Fibroblast of lung (primary cell): Measurements from ENCODE around the gene OR2D3. TPM values are rescaled to one million over a fixed set of nuclear protein-coding genes. Genes with fewer than 3 reads are reported as not detected.
"Not testable (repeated sequence)": the region's sequence is repeated elsewhere in the genome, so short reads cannot be mapped to it uniquely, and the experiment has no call there.

Source experiments
- DNase-seq, 2 donors: peaks; one replicate each; pipeline versions ENCODE4 v3.0.0 to v3.0.0-alpha.2; 2010; ENCODE audit warnings: low read depth in 2 of 2
- H2AFZ ChIP-seq: 2 replicates; pipeline ENCODE4 v1.5.1; 2012; ENCODE audit warnings: low read length, control low read depth, inconsistent platforms
- H3K27ac ChIP-seq: 2 replicates; pipeline ENCODE4 v1.5.1; 2011; ENCODE audit warnings: low read length, control low read depth; ENCODE audit not compliant: insufficient read depth
- H3K27me3 ChIP-seq: 2 replicates; pipeline ENCODE4 v1.5.1; 2011; ENCODE audit warnings: mild to moderate bottlenecking, low read length; ENCODE audit not compliant: control insufficient read depth, insufficient read depth
- H3K36me3 ChIP-seq: 2 replicates; pipeline ENCODE4 v1.5.1; 2011; ENCODE audit warnings: low read length; ENCODE audit not compliant: control insufficient read depth, insufficient read depth
- H3K4me1 ChIP-seq: 2 replicates; pipeline ENCODE4 v1.5.1; 2011; ENCODE audit warnings: low read length; ENCODE audit not compliant: control insufficient read depth, insufficient read depth; ENCODE audit errors: extremely low read depth
- H3K4me2 ChIP-seq: 2 replicates; pipeline ENCODE4 v1.5.1; 2011; ENCODE audit warnings: low read length, control low read depth; ENCODE audit not compliant: insufficient read depth; ENCODE audit errors: extremely low read depth
- H3K4me3 ChIP-seq, 4 experiments: fragments of 200-600 bp in 1 of 4; sonication (generic) in 1 of 4; replicated peaks in 1 of 4; 2 replicates each; pipeline ENCODE4 v1.5.1; 2011 to 2016; ENCODE audit warnings: low read length in 4 of 4, low read depth in 3 of 4, mild to moderate bottlenecking in 3 of 4, control low read depth in 2 of 4, inconsistent platforms in 1 of 4, mixed read lengths in 1 of 4; ENCODE audit not compliant: insufficient read depth in 1 of 4; ENCODE audit errors: control extremely low read depth in 1 of 4
- H3K79me2 ChIP-seq: 2 replicates; pipeline ENCODE4 v1.5.1; 2012; ENCODE audit warnings: mild to moderate bottlenecking, low read length, inconsistent platforms; ENCODE audit not compliant: control insufficient read depth, insufficient read depth
- H3K9ac ChIP-seq: 2 replicates; pipeline ENCODE4 v1.5.1; 2011; ENCODE audit warnings: mild to moderate bottlenecking, low read length, control low read depth; ENCODE audit not compliant: insufficient read depth
- H3K9me3 ChIP-seq: 2 replicates; pipeline ENCODE4 v1.5.1; 2012; ENCODE audit warnings: low read depth, low read length; ENCODE audit not compliant: control insufficient read depth, insufficient read depth
- H4K20me1 ChIP-seq: 2 replicates; pipeline ENCODE4 v1.5.1; 2011; ENCODE audit warnings: low read length; ENCODE audit not compliant: control insufficient read depth, insufficient read depth; ENCODE audit errors: extremely low read depth
- EZH2 ChIP-seq: IDR thresholded peaks from 2 replicates; pipeline ENCODE4 v1.5.1; 2012; ENCODE audit warnings: low read length, control low read depth, mild to moderate bottlenecking; ENCODE audit errors: missing control alignments
- polyA plus RNA-seq, 2 donors: library from polyadenylated mRNA; depleted of rRNA in 1 of 2; stranded (reverse) in 1 of 2; unstranded in 1 of 2; fragments of >200 nt; gene quantifications; 2 replicates each; pipeline ENCODE4 v1.2.1, GENCODE V29; 2011 to 2012; ENCODE audit warnings: missing spikeins in 1 of 2
- total RNA-seq: library from RNA; depleted of rRNA; stranded (reverse); fragments of >200 nt; gene quantifications from 2 replicates; pipeline ENCODE4 v1.2.1, GENCODE V29; 2014
- TF ChIP-seq, protein P1 (sequence below), 2 donors: IDR thresholded peaks in 1 of 2; conservative IDR thresholded peaks in 1 of 2; 1 replicate in 1 of 2; 2 replicates in 1 of 2; pipeline ENCODE4 v1.5.1; 2011 to 2012; ENCODE audit warnings: low read length in 2 of 2, control low read depth in 1 of 2, inconsistent platforms in 1 of 2, low read depth in 1 of 2, mild to moderate bottlenecking in 1 of 2

The OR2D3 gene
- total and polyA plus RNA-seq, 2 donors (not counting 1 experiment from before 2014, with no cell fraction given), result not detected

DNA sequence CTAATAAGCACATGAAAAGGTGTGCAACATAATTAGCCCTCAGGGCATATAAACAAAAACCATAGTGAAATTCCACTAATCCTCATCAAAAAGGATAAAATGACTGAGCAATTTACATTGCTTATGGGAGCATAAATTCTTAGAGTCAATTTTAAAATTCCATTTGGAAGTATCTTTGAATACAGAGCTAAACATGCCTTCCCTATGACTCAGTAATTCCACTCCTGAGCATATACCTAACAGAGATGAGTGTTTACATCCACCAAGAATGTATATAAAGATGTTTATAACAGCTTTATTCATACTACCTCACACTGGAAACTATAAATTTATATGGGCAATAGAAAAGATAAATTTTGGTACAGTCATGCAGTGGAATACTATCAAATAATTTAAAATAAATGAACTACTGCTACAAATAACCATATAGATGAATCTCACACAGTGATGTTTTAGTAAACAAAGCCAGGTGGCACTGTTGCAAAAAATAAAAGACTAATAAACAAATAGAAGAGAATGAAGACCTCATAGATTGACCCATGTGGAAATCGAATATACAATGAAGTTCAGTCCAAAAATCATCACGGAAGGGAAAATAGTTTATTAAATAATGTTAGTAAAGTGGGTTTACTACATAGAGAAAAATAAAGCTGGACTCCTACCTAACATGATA, 20.3 kb upstream of the OR2D3 start:
- H3K36me3 ChIP-seq, result no peaks in the 10 kb centered on the region
- no peak overlapping the region for H2AFZ ChIP-seq
- no peaks in the 10 kb centered on the region for H3K9me3 ChIP-seq
- H3K79me2 ChIP-seq, result no peaks in the 10 kb centered on the region
- H3K27ac ChIP-seq, result no peak overlapping the region
- no peak for DNase-seq
- no peaks in the 10 kb centered on the region for H3K27me3 ChIP-seq
- no peak overlapping the region for H3K4me2 ChIP-seq
- H3K9ac ChIP-seq, result no peak overlapping the region
- no peaks in the 10 kb centered on the region for H3K4me1 ChIP-seq
- TF ChIP-seq, protein P1, sequence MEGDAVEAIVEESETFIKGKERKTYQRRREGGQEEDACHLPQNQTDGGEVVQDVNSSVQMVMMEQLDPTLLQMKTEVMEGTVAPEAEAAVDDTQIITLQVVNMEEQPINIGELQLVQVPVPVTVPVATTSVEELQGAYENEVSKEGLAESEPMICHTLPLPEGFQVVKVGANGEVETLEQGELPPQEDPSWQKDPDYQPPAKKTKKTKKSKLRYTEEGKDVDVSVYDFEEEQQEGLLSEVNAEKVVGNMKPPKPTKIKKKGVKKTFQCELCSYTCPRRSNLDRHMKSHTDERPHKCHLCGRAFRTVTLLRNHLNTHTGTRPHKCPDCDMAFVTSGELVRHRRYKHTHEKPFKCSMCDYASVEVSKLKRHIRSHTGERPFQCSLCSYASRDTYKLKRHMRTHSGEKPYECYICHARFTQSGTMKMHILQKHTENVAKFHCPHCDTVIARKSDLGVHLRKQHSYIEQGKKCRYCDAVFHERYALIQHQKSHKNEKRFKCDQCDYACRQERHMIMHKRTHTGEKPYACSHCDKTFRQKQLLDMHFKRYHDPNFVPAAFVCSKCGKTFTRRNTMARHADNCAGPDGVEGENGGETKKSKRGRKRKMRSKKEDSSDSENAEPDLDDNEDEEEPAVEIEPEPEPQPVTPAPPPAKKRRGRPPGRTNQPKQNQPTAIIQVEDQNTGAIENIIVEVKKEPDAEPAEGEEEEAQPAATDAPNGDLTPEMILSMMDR (conservative IDR thresholded peaks at IDR 0.05 in 1 of 2, IDR thresholded peaks at IDR 0.05 in 1 of 2; ENCODE audit: low read depth in 1 of 2, low read length in 2 of 2), result no peak
- no peak for TF ChIP-seq EZH2
- H4K20me1 ChIP-seq, result no peaks in the 10 kb centered on the region
- H3K4me3 ChIP-seq, result no peak overlapping the region

DNA sequence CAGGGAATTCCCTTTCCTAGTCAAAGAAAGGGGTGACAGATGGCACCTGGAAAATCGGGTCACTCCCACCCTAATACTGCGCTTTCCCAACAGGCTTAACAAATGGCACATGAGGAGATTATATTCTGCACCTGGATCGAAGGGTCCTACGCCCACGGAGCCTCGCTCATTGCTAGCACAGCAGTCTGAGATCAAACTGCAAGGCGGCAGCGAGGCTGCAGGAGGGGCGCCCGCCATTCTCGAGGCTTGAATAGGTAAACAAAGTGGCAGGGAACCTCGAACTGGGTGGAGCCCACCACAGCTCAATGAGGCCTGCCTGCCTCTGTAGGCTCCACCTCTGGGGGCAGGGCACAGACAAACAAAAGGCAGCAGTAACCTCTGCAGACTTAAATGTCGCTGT, 16.0 kb upstream of the OR2D3 start:
- DNase-seq, H3K9ac ChIP-seq, H3K9me3 ChIP-seq, H3K27ac ChIP-seq, H3K4me1 ChIP-seq, H2AFZ ChIP-seq, H4K20me1 ChIP-seq, H3K4me2 ChIP-seq, H3K79me2 ChIP-seq, H3K4me3 ChIP-seq, H3K36me3 ChIP-seq, H3K27me3 ChIP-seq: not testable (repeated sequence)

DNA sequence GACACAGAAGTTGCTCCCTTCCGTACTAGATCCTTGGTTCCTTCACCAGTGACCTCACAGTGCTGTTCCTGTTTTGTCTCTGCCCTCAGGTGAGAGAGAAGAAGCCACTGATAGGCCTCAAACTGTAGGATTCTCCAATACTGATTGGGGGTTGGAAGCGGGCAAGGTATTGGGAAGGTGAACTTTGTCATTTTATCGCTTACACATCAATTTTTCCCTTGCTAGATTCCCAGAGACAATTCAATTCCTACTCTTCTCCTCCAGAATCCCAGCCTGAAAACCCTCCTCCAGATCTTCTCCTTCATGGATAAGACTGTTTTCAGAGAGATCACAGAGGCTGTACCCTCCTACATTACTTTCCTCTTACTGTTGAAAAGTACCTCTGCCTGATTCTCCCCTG, 9.4 kb upstream of the OR2D3 start:
- H3K79me2 ChIP-seq, result no peaks in the 10 kb centered on the region
- no peak overlapping the region for H3K27ac ChIP-seq
- no peaks in the 10 kb centered on the region for H3K36me3 ChIP-seq
- no peaks in the 10 kb centered on the region for H4K20me1 ChIP-seq
- no peak overlapping the region for H3K9ac ChIP-seq
- no peak for DNase-seq
- no peaks in the 10 kb centered on the region for H3K4me1 ChIP-seq
- TF ChIP-seq EZH2, result no peak
- TF ChIP-seq, protein P1 (conservative IDR thresholded peaks at IDR 0.05 in 1 of 2, IDR thresholded peaks at IDR 0.05 in 1 of 2; ENCODE audit: low read depth in 1 of 2, low read length in 2 of 2), result no peak
- H3K27me3 ChIP-seq, result no peaks in the 10 kb centered on the region
- H2AFZ ChIP-seq, result no peak overlapping the region
- no peak overlapping the region for H3K4me2 ChIP-seq
- no peak overlapping the region for H3K4me3 ChIP-seq
- H3K9me3 ChIP-seq, result no peaks in the 10 kb centered on the region
